Measurements from ENCODE around the gene TEF. TPM values are rescaled to one million over a fixed set of nuclear protein-coding genes. Genes with fewer than 3 reads are reported as not detected.

Gene TEF
- total RNA-seq, 1 donor from 2014 or later: 29.7 TPM

DNA sequence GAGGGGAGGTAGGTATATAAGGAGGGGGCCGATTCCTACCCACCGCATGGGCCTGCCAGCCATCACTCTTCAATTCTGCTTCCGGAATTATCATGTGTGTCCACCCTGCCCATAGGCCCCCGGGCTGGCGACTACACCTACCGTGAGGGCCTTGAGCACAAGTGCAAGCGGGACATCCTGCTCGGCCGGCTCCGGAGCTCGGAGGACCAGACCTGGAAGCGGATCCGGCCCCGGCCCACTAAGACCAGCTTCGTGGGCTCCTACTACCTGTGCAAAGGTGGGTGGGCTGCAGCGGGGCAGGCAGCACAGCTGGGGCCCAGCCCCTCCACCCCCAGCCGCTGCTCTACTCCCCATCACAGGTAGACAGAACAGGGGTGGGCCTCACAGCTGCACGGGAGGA is 38.4 kb upstream of the TEF start:
- intact Hi-C loops (cut with DNase I): no loop called here
- H3K36me3 ChIP-seq: peaks cover 97% of the 10 kb centered on the region
- no peaks in the 10 kb centered on the region for H3K27me3 ChIP-seq (ENCODE audit: low read depth)
- H3K9me3 ChIP-seq: no peaks in the 10 kb centered on the region
- DNase-seq (no peak), ATAC-seq (no peak)
- no peaks in the 10 kb centered on the region for H3K4me1 ChIP-seq
- TF ChIP-seq, protein P1, sequence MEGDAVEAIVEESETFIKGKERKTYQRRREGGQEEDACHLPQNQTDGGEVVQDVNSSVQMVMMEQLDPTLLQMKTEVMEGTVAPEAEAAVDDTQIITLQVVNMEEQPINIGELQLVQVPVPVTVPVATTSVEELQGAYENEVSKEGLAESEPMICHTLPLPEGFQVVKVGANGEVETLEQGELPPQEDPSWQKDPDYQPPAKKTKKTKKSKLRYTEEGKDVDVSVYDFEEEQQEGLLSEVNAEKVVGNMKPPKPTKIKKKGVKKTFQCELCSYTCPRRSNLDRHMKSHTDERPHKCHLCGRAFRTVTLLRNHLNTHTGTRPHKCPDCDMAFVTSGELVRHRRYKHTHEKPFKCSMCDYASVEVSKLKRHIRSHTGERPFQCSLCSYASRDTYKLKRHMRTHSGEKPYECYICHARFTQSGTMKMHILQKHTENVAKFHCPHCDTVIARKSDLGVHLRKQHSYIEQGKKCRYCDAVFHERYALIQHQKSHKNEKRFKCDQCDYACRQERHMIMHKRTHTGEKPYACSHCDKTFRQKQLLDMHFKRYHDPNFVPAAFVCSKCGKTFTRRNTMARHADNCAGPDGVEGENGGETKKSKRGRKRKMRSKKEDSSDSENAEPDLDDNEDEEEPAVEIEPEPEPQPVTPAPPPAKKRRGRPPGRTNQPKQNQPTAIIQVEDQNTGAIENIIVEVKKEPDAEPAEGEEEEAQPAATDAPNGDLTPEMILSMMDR (IDR thresholded peaks at IDR 0.05): no peak
- H3K27ac ChIP-seq: no peak overlapping the region
- H3K4me3 ChIP-seq: no peak overlapping the region

DNA sequence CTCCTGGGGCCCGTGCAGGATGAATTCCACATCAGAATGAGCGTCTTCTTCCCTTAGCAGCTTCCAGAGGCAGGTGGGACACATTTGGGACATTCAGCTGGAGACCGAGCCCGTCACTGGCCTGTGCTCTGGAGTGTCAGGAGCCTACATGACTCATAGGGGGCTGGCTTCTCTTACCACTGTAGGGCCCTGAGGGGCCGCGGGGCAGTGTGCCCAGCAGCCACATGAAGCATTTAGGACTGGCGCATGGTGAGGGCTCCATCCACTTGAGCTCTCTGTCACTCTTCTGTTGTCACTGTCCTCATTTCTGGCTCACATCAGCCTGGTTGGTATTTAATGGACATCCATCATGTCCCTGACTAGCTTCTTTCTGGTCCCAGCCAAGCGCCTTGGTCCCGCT is 38.0 kb upstream of the TEF start:
- Histone ChIP-seq H3K9me3 (no peaks in the 10 kb centered on the region), H3K27me3 (ENCODE audit: low read depth) (no peaks in the 10 kb centered on the region), H3K27ac (no peak overlapping the region), H3K4me3 (no peak overlapping the region), H3K36me3 (peaks cover 97% of the 10 kb centered on the region), H3K4me1 (no peaks in the 10 kb centered on the region)
- DNase-seq (no peak), ATAC-seq (no peak)
- TF ChIP-seq, protein P1 (IDR thresholded peaks at IDR 0.05): no peak
- intact Hi-C loops (cut with DNase I): no loop called here

DNA sequence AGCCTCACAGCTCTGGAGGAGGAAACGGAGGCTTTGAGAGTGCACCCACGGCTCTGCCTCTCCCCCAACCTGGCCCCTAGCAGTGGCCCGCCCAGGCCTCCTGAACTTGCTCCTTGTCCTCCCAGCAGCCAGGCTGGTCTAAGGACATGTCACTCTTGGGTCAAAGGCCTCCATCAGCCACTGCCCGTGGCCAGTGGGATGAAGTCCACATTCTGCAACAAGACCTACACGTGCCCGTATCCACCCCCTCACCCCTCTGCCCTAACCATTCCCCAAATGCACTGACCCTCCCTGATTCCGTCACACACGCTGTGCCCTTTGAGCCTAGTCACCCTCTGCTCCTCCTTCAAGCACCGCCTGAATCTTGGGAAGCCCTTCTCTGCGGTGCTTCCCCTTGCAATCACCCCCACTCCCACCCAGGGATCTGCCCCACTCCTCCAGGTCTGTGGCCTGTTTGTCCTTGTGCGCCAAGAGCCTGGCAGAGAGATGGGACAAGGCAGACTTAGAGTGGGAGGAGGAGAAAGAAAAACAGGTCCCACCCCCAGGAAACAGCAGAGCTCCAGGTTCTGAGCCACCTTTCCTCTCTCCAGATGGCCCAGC is 37.5 kb upstream of the TEF start:
- TF ChIP-seq, protein P1 (IDR thresholded peaks at IDR 0.05): no peak
- ATAC-seq: no peak
- H3K4me3 ChIP-seq: no peak overlapping the region
- intact Hi-C loops (cut with DNase I): no loop called here
- H3K27me3 ChIP-seq (ENCODE audit: low read depth): no peaks in the 10 kb centered on the region
- H3K36me3 ChIP-seq: peaks cover 97% of the 10 kb centered on the region
- DNase-seq: no peak
- no peaks in the 10 kb centered on the region for H3K4me1 ChIP-seq
- no peak overlapping the region for H3K27ac ChIP-seq
- H3K9me3 ChIP-seq: no peaks in the 10 kb centered on the region

DNA sequence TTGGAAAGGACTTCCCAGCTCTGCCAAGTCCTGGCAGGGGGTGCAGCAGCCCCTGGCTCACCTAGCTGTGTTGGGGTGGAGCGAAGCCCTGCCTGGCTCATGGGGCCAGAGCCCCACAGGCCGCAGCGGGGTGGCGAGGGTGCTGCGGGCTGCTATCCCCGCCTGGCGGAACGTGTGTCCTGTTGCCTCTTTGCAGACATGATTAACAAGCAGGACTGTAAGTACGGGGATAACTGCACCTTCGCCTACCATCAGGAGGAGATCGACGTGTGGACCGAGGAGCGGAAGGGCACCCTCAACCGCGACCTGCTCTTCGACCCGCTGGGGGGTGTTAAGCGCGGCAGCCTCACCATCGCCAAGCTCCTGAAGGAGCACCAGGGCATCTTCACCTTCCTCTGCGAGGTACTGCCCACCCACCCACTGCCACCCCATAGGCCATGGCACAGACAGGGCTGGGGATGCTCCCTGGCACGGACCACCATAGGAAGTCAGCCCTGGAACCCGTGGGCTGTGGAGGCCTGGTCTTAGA is 35.9 kb upstream of the TEF start:
- intact Hi-C loops (cut with DNase I): no loop called here
- no peak for DNase-seq
- H3K36me3 ChIP-seq: peaks cover 97% of the 10 kb centered on the region

DNA sequence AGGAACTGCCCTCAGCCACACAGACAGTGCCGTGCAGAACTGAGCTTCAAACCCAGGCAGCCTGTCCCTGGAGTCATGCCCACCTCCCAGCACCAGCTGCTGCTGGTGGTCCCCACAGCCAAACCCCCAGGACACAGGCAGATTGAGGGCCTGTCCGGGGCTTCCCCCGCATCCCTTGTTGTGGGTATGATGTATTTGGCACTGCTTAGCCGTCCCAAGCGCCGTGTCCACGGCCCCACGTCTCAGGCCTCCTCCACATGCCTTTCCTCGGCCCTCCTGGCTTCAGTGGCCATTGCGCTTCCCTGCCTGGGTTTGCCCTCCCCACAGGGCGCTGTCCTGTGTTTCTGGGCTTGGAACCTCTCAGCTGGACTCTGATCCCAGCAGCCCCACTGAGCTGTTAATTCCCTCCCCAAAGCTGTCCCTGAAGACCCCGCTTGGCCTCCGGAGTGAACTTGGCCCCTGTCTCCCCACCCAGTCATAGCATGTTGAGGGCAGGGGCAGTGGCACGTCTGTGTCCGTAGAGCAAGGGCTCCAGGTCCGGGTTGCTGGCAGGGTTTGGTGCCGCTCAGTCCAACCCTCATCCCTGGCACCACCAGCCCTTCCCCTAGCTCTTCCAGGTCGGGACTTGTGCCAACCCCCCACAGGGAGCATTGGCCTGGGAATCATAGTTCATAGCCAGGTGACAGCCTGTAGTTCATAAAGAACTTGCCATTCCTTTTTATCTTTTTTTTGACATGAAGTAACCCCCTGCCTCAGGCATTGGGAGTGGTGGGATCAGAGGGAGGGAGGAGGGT is 34.5 kb upstream of the TEF start:
- TF ChIP-seq, protein P1 (IDR thresholded peaks at IDR 0.05): no peak
- intact Hi-C loops (cut with DNase I): no loop called here
- DNase-seq (no peak), ATAC-seq (no peak)
- no peaks in the 10 kb centered on the region for H3K4me1 ChIP-seq
- H3K27me3 ChIP-seq (ENCODE audit: low read depth): no peaks in the 10 kb centered on the region
- no peaks in the 10 kb centered on the region for H3K9me3 ChIP-seq
- H3K36me3 ChIP-seq: peaks cover 100% of the 10 kb centered on the region
- no peak overlapping the region for H3K27ac ChIP-seq
- no peak overlapping the region for H3K4me3 ChIP-seq

More for the DNA sequence above, 35.9 kb upstream of the TEF start:
- Histone ChIP-seq H3K4me3 (no peak overlapping the region), H3K9me3 (no peaks in the 10 kb centered on the region), H3K4me1 (no peaks in the 10 kb centered on the region), H3K27ac (no peak overlapping the region), H3K27me3 (ENCODE audit: low read depth) (no peaks in the 10 kb centered on the region)
- TF ChIP-seq, protein P1 (IDR thresholded peaks at IDR 0.05): no peak
- ATAC-seq: no peak
